ENCODE measurements around the gene TOR2A. TPM values are rescaled to one million over a fixed set of nuclear protein-coding genes. Genes with fewer than 3 reads are reported as not detected.
A peak's percentile ranks its signal among the peaks of the same experiment; 100 is the strongest.

TOR2A gene
- total RNA-seq, 1 experiment from 2014 or later: 19.3 TPM

DNA sequence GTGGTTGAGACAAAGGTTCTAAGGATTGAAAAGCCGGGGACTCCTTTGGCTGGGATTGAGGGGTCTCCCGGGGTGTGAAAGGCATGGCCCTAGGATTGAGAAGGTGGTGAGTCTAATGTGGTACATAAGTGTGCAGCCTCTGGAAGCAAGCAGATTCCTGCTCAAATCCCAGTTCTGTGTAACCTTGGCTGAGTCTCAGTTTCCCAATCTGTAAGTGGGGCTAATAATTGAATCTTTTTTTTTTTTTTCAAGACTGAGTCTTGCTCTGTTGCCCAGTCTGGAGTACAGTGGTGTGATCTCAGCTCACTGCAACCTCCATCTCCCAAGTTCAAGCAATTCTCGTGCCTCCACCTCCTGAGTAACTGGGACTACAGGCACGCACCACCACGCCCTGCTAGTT is 37.5 kb upstream of the TOR2A start:
- H3K36me3 ChIP-seq (replicated peaks; ENCODE audit: control insufficient read depth, insufficient read depth, low read length): no peaks in the 10 kb centered on the region
- peaks cover 1% of the 10 kb centered on the region; the same call in 1 of the 2 replicates for H3K27me3 ChIP-seq (ENCODE audit: control insufficient read depth, insufficient read depth, low read length)
- H3K4me3 ChIP-seq (ENCODE audit: insufficient read depth, low read depth, low read length): no peak overlapping the region
- DNase-seq: no peak

DNA sequence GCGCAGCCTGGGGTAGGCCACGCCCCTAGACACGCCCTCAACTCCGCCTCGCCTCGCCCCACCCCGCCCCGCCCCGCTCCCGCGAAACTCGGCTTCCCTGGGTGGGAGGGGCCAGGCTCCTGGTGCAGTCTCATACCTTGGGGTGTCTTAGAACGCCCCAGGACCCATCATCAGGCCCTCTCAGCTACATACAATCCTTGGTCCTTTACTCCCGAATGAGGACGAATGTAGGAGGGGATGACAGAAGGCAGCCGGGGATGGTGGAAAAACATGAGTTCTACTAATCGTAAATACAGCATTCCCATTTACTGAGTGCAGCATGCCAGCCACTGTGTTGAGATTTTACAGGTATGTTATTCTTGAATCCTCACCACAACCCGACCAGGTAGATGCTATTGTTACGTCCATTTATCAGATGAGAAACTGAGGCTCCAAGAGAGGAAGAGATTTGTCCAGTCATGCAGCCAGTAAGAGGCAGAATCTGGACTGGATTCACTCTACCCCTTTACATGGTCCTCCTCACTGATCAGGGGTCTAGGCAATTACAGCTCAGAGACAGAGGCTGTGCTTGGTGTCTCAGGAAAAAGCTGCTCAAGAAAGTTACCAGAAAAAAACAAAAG is 36.6 kb upstream of the TOR2A start:
- H3K36me3 ChIP-seq (replicated peaks; ENCODE audit: control insufficient read depth, insufficient read depth, low read length): no peaks in the 10 kb centered on the region
- DNase-seq: no peak
- peak overlapping the region; percentile 53 for H3K4me3 ChIP-seq (ENCODE audit: insufficient read depth, low read depth, low read length)
- peaks cover 1% of the 10 kb centered on the region; the same call in 1 of the 2 replicates for H3K27me3 ChIP-seq (ENCODE audit: control insufficient read depth, insufficient read depth, low read length)

GRCh38 chr9:127770905-127771569 is 35.9 kb upstream of the TOR2A start:
- DNase-seq: peak; percentile 99
- Histone ChIP-seq H3K36me3 (replicated peaks; ENCODE audit: control insufficient read depth, insufficient read depth, low read length) (no peaks in the 10 kb centered on the region), H3K4me3 (ENCODE audit: insufficient read depth, low read depth, low read length) (peak overlapping the region; percentile 53), H3K27me3 (ENCODE audit: control insufficient read depth, insufficient read depth, low read length) (peaks cover 1% of the 10 kb centered on the region; the same call in 1 of the 2 replicates)

- no peak for DNase-seq
- peaks cover 1% of the 10 kb centered on the region; the same call in 1 of the 2 replicates for H3K27me3 ChIP-seq (ENCODE audit: control insufficient read depth, insufficient read depth, low read length)
- H3K4me3 ChIP-seq (ENCODE audit: insufficient read depth, low read depth, low read length): peak overlapping the region; percentile 53
- H3K36me3 ChIP-seq (replicated peaks; ENCODE audit: control insufficient read depth, insufficient read depth, low read length): no peaks in the 10 kb centered on the region
Observed at GRCh38 chr9:127770583-127770904, 35.5 kb upstream of the TOR2A start.

GRCh38 chr9:127769929-127770582 is 35.0 kb upstream of the TOR2A start:
- H3K4me3 ChIP-seq (ENCODE audit: insufficient read depth, low read depth, low read length): no peak overlapping the region
- DNase-seq: no peak
- H3K36me3 ChIP-seq (replicated peaks; ENCODE audit: control insufficient read depth, insufficient read depth, low read length): no peaks in the 10 kb centered on the region
- H3K27me3 ChIP-seq (ENCODE audit: control insufficient read depth, insufficient read depth, low read length): peaks cover 1% of the 10 kb centered on the region; the same call in 1 of the 2 replicates

DNA sequence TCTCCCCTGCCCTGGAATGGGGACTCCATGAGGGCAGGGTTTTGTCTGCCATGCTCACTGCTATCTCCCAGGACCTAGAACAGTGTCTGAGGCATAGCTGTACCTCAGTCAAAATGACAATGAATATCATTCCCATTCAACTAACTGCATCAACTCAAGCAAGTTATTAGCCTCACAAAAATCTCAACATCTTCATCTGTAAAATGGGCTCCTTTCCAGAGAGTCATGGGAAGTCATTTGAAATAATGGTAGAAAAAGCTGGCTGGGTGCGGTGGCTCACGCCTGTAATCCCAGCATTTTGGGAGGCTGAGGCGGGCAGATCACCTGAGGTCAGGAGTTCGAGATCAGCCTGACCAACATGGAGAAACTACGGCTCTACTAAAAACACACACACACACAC is 34.0 kb upstream of the TOR2A start:
- H3K36me3 ChIP-seq (replicated peaks; ENCODE audit: control insufficient read depth, insufficient read depth, low read length): no peaks in the 10 kb centered on the region
- DNase-seq: no peak
- H3K4me3 ChIP-seq (ENCODE audit: insufficient read depth, low read depth, low read length): no peak overlapping the region
- H3K27me3 ChIP-seq (ENCODE audit: control insufficient read depth, insufficient read depth, low read length): peaks cover 1% of the 10 kb centered on the region; the same call in 1 of the 2 replicates

GRCh38 chr9:127768698-127769097 is 33.6 kb upstream of the TOR2A start:
- Histone ChIP-seq H3K36me3 (replicated peaks; ENCODE audit: control insufficient read depth, insufficient read depth, low read length) (no peaks in the 10 kb centered on the region), H3K27me3 (ENCODE audit: control insufficient read depth, insufficient read depth, low read length) (peaks cover 1% of the 10 kb centered on the region; the same call in 1 of the 2 replicates), H3K4me3 (ENCODE audit: insufficient read depth, low read depth, low read length) (no peak overlapping the region)
- DNase-seq: no peak

- DNase-seq: no peak
Observed at GRCh38 chr9:127767909-127768331, 32.8 kb upstream of the TOR2A start.

DNA sequence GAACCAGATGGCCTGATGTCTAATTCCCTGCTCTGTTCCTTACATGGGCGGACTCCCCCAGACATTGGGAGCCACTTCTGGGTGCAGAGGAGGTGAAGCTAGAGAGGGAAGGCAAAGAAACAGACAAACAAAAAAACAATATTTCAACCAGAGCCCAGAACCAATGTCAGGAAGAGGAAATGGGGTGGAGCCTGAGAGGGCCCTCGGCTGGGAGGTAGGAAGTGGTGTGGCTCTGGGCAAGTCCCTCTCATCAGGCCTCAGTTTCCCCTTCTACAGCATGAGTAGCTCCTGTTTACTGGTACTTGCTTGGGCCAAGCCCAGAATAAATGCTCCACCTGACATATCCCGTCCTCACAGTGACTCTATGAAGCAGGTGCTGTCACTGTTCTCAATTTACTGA is 32.3 kb upstream of the TOR2A start:
- no peaks in the 10 kb centered on the region for H3K36me3 ChIP-seq (replicated peaks; ENCODE audit: control insufficient read depth, insufficient read depth, low read length)
- H3K27me3 ChIP-seq (ENCODE audit: control insufficient read depth, insufficient read depth, low read length): peaks cover 1% of the 10 kb centered on the region; the same call in 1 of the 2 replicates
- DNase-seq: no peak
- H3K4me3 ChIP-seq (ENCODE audit: insufficient read depth, low read depth, low read length): no peak overlapping the region

More at GRCh38 chr9:127767909-127768331, 32.8 kb upstream of the TOR2A start:
- no peaks in the 10 kb centered on the region for H3K36me3 ChIP-seq (replicated peaks; ENCODE audit: control insufficient read depth, insufficient read depth, low read length)
- H3K27me3 ChIP-seq (ENCODE audit: control insufficient read depth, insufficient read depth, low read length): peaks cover 1% of the 10 kb centered on the region; the same call in 1 of the 2 replicates
- H3K4me3 ChIP-seq (ENCODE audit: insufficient read depth, low read depth, low read length): no peak overlapping the region

GRCh38 chr9:127765418-127765817 is 30.3 kb upstream of the TOR2A start:
- Histone ChIP-seq H3K36me3 (replicated peaks; ENCODE audit: control insufficient read depth, insufficient read depth, low read length) (no peaks in the 10 kb centered on the region), H3K4me3 (ENCODE audit: insufficient read depth, low read depth, low read length) (no peak overlapping the region), H3K27me3 (ENCODE audit: control insufficient read depth, insufficient read depth, low read length) (peaks cover under 1% of the 10 kb centered on the region; the same call in 1 of the 2 replicates)
- DNase-seq: no peak

- H3K36me3 ChIP-seq (replicated peaks; ENCODE audit: control insufficient read depth, insufficient read depth, low read length): no peaks in the 10 kb centered on the region
- peak; percentile 82 for DNase-seq
- H3K27me3 ChIP-seq (ENCODE audit: control insufficient read depth, insufficient read depth, low read length): no peaks in the 10 kb centered on the region
- no peak overlapping the region for H3K4me3 ChIP-seq (ENCODE audit: insufficient read depth, low read depth, low read length)
Observed at GRCh38 chr9:127763918-127764384, 28.9 kb upstream of the TOR2A start.

DNA sequence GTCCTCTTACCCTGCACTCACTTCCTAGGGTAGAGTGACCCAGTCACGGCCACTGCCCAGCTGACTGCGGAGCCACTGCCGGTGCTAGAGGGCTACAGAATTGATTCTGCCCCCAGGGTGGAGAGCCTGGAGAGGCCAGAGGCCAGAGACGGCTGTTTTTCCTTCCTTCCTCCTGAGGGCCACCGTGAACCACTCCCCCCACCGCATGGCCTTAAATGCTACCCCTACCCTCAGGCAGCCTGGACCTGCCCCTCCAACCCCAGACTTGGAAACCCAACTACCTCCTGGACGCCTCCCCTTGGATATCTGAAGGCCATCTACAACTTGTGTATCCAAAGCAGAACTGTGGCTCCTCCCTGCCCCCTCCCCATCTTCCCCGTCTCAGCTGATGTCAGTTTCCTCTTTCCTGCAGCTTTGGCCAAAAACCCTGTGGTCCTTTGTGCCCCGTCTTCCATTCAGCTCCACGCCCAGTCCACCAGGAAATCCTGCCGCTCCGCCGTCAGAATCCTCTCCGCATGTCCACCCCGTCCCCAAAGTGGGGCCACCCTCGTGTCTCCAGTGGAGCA is 27.1 kb upstream of the TOR2A start:
- DNase-seq: peak; percentile 68
- no peaks in the 10 kb centered on the region for H3K36me3 ChIP-seq (replicated peaks; ENCODE audit: control insufficient read depth, insufficient read depth, low read length)
- no peaks in the 10 kb centered on the region for H3K27me3 ChIP-seq (ENCODE audit: control insufficient read depth, insufficient read depth, low read length)
- no peak overlapping the region for H3K4me3 ChIP-seq (ENCODE audit: insufficient read depth, low read depth, low read length)

DNA sequence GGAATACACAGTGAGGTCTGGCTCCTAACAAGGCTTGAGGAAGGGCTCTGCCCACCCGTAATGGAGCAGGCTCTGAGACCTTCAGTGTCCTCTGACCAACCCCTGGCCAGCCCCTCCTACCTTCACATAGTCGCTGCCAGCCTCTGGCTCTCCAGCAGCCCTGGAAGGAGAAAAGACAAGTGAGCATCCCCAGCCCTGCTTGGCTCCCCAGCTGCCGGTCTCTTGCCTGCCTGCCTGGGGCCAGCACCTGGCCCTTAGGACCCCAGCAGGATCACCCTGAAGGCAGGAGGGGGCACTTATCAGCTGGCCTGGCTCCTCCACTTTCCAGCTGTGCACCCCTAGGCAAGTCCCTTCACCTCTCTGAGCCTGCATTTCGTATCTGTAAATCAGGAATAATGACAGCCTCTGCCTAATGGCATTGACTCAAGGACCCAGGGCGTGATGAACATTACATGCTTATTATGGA is 26.4 kb upstream of the TOR2A start:
- DNase-seq: peak; percentile 63

GRCh38 chr9:127761061-127761460 is 26.0 kb upstream of the TOR2A start:
- DNase-seq: no peak

More for the DNA sequence above, 26.4 kb upstream of the TOR2A start:
- Histone ChIP-seq H3K36me3 (replicated peaks; ENCODE audit: control insufficient read depth, insufficient read depth, low read length) (no peaks in the 10 kb centered on the region), H3K27me3 (ENCODE audit: control insufficient read depth, insufficient read depth, low read length) (no peaks in the 10 kb centered on the region; the same call in 1 of the 2 replicates), H3K4me3 (ENCODE audit: insufficient read depth, low read depth, low read length) (no peak overlapping the region)

More at GRCh38 chr9:127761061-127761460, 26.0 kb upstream of the TOR2A start:
- H3K27me3 ChIP-seq (ENCODE audit: control insufficient read depth, insufficient read depth, low read length): peaks cover 3% of the 10 kb centered on the region
- H3K4me3 ChIP-seq (ENCODE audit: insufficient read depth, low read depth, low read length): no peak overlapping the region
- no peaks in the 10 kb centered on the region for H3K36me3 ChIP-seq (replicated peaks; ENCODE audit: control insufficient read depth, insufficient read depth, low read length)
